ENCODE results near the gene CASZ1. TPM values are rescaled to one million over a fixed set of nuclear protein-coding genes. Genes with fewer than 3 reads are reported as not detected.

Gene CASZ1
- polyA plus RNA-seq, 2 of the 4 experiments (the other 2 are of a cell fraction), result 0.52 to 1.2 TPM

GRCh38 chr1:10728595-10729410, 67.6 kb downstream of the CASZ1 start:
- ATAC-seq, result no peak

GRCh38 chr1:10727751-10728232, 68.7 kb downstream of the CASZ1 start:
- TF ChIP-seq CTCF (IDR thresholded peaks at IDR 0.05) (no peak), E2F6 (IDR thresholded peaks at IDR 0.05; ENCODE audit: borderline replicate concordance, low read depth) (no peak), TFCP2L1 (CRISPR knock-in tag; IDR thresholded peaks at IDR 0.05) (no peak), USF2 (IDR thresholded peaks at IDR 0.05) (no peak), POLR2AphosphoS2 (conservative IDR thresholded peaks at IDR 0.05; ENCODE audit: low read length) (no peak), EHF (CRISPR knock-in tag; IDR thresholded peaks at IDR 0.05) (no peak), CHD2 (IDR thresholded peaks at IDR 0.05; ENCODE audit: low read length, partially characterized antibody) (no peak)
- Histone ChIP-seq H3K9me3 (no peaks in the 10 kb centered on the region), H3K4me2 (no peak overlapping the region), H3K4me3 (no peak overlapping the region), H3K4me1 (peaks cover 48% of the 10 kb centered on the region), H3K27ac (peak overlapping the region in 1 of 2 experiments; percentile 45; a peak in 1 of 6 replicates)
- no peak for FAIRE-seq
- 89% methylated on average over 7 of the region's 16 CpGs for WGBS (ENCODE audit: missing lambda C conversion rate)
- DNase-seq (ENCODE audit: low read depth in 1 of 2, low spot score in 1 of 2), result no peak
- CTCF ChIA-PET, result interaction anchor here (1.0 to 2.9 kb wide), 3 partner anchors 10 to 67 kb away, joined by 3 to 7 read pairs (median 3); no protein-coding TSS in a partner anchor
- no peak for ATAC-seq
- POLR2A ChIA-PET, result no interaction called here

More at GRCh38 chr1:10728595-10729410, 67.6 kb downstream of the CASZ1 start:
- POLR2A ChIA-PET, result no interaction called here
- FAIRE-seq, result no peak
- WGBS (ENCODE audit: missing lambda C conversion rate), result 88% methylated on average over 11 of the region's 31 CpGs
- peaks cover 45% of the 10 kb centered on the region for H3K4me1 ChIP-seq
- H3K4me3 ChIP-seq, result no peak overlapping the region
- no peak for DNase-seq (ENCODE audit: low read depth in 1 of 2, low spot score in 1 of 2)
- CTCF ChIA-PET, result interaction anchor here (0.6 to 2.9 kb wide), 3 partner anchors 36 to 66 kb away, joined by 3 to 7 read pairs (median 3); no protein-coding TSS in a partner anchor
- TF ChIP-seq HOXB13 (CRISPR knock-in tag; IDR thresholded peaks at IDR 0.05; ENCODE audit: low read depth) (no peak), TFCP2L1 (CRISPR knock-in tag; IDR thresholded peaks at IDR 0.05) (no peak), EHMT2 (IDR thresholded peaks at IDR 0.05; ENCODE audit: low read depth) (no peak), RFX5 (IDR thresholded peaks at IDR 0.05) (no peak), ESRRA (IDR thresholded peaks at IDR 0.05; ENCODE audit: borderline replicate concordance, low read length) (no peak), FOSB (CRISPR knock-in tag; IDR thresholded peaks at IDR 0.05) (no peak), CBX8 (IDR thresholded peaks at IDR 0.05) (no peak), POLR2A (IDR thresholded peaks at IDR 0.05; ENCODE audit: low read length) (no peak), RARB (CRISPR knock-in tag; IDR thresholded peaks at IDR 0.05) (no peak), PBX3 (IDR thresholded peaks at IDR 0.05) (no peak), PHF8 (IDR thresholded peaks at IDR 0.05; ENCODE audit: borderline replicate concordance, low read depth) (no peak), FOSL2 (IDR thresholded peaks at IDR 0.05) (no peak), FOSL2 (CRISPR knock-in tag; IDR thresholded peaks at IDR 0.05) (no peak), CBX2 (IDR thresholded peaks at IDR 0.05; ENCODE audit: borderline replicate concordance, low read depth) (no peak), JUN (IDR thresholded peaks at IDR 0.05) (no peak), TP53 (CRISPR knock-in tag; IDR thresholded peaks at IDR 0.05) (no peak)
- 0 out of 6 replicates have a peak overlapping the region, but pooled peaks of 1 of the 2 experiments have one; percentile 27 for H3K27ac ChIP-seq
- no peaks in the 10 kb centered on the region for H3K9me3 ChIP-seq
- H3K4me2 ChIP-seq, result no peak overlapping the region
